Measurements from ENCODE around the gene MTHFD1.

DNA sequence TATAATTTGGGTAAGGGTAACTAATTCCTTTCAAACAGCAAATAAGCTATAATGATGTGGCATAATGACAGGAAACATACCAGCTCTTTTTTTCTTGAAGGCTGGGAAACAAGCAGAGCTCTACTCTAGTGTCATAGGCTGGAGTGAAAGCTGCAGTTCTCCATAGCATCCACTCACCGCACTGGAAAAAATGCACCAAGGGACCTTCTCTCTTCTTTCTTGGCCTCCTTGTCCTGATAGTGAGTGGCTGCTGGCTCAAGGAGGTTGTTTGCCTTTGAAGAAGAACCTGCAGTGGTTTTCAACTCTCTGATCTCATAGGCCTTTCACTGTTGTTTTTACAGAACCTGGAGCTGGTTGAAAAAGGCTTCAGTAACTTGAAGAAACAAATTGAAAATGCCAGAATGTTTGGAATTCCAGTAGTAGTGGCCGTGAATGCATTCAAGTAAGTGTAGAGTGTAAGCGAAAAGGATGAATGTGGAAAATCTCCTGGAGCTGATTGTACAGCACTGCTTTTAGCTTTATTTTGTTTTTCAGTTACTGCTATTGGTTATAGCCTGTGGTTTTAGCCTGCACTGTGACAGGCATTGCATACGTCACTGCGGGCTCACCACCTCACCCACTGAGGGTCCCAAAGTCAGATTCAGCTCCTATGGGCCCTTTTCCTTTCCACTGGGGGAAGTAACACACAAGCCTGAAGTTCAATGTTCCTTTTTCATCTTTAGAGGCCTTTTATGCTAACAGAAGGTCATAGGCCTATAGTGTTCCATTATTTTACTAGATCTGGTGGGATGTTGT, 59.9 kb downstream of the MTHFD1 start:
- TF ChIP-seq, protein P1, sequence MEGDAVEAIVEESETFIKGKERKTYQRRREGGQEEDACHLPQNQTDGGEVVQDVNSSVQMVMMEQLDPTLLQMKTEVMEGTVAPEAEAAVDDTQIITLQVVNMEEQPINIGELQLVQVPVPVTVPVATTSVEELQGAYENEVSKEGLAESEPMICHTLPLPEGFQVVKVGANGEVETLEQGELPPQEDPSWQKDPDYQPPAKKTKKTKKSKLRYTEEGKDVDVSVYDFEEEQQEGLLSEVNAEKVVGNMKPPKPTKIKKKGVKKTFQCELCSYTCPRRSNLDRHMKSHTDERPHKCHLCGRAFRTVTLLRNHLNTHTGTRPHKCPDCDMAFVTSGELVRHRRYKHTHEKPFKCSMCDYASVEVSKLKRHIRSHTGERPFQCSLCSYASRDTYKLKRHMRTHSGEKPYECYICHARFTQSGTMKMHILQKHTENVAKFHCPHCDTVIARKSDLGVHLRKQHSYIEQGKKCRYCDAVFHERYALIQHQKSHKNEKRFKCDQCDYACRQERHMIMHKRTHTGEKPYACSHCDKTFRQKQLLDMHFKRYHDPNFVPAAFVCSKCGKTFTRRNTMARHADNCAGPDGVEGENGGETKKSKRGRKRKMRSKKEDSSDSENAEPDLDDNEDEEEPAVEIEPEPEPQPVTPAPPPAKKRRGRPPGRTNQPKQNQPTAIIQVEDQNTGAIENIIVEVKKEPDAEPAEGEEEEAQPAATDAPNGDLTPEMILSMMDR (conservative IDR thresholded peaks at IDR 0.05; ENCODE audit: low read depth, low read length): no peak
- TF ChIP-seq CEBPB (IDR thresholded peaks at IDR 0.05; ENCODE audit: low read depth, low read length) (no peak), BHLHE40 (IDR thresholded peaks at IDR 0.05; ENCODE audit: low read depth, low read length) (no peak), RFX5 (IDR thresholded peaks at IDR 0.05; ENCODE audit: low read depth, low read length) (no peak), POLR2A (IDR thresholded peaks at IDR 0.05; ENCODE audit: low read depth, low read length) (no peak), RAD21 (IDR thresholded peaks at IDR 0.05; ENCODE audit: low read length) (no peak), RCOR1 (IDR thresholded peaks at IDR 0.05; ENCODE audit: insufficient replicate concordance, low read length) (no peak), MXI1 (IDR thresholded peaks at IDR 0.05; ENCODE audit: borderline replicate concordance, low read depth, low read length) (no peak), NFE2L2 (IDR thresholded peaks at IDR 0.05; ENCODE audit: low read depth, low read length) (no peak)

All from IMR-90 (cell line).